GM19239 (cell line): ENCODE data around the gene EXT2.

Source experiments
- DNase-seq: peaks from one replicate; pipeline ENCODE4 v3.0.0; 2011; ENCODE audit warnings: low spot score; ENCODE audit not compliant: insufficient read length
- FAIRE-seq: peaks from 2 replicates; lab custom pipeline; 2011; peaks lifted over from hg19 to GRCh38; lab: Jason Lieb, UNC

The EXT2 gene

DNA sequence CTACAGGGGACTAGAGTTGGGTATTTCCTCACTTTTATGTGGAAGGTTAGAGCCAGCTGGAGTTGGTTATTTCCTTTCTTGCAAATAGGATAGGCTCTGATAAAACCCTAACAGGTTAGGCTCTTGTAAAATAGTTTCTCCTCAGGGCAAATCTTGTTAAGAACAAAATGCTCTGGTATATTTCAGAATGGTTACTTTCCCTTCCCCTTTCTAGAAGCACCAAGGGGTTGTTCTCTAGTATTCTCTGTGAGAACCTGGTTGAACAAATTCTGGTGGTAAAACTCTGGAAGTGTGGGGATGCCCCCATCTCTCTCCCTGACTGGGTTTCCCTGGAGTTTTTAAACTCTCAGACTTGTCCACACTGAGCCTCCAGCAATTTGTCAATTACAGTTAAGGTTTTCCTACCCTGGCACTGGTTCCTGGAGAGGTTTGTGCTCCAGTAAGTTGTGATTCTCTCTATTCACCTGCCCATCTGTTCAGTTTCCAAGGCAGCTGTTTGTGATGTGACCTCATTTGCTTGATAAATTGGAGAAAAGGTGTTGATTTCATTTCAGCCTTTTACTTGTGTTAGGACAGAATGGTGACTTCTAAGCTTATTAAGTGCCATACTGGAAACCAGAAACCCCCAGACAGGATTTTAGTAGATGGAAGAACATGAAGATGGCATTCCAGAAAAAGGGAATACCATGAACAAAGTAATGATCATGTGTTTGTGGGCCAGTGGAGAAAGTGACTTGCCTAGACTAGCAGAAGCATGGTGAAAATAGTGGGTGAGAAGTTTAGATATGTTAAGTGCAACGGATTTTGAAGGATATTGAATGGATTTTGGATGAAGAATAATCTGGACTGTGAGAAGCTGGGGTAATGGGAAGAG, 64.6 kb downstream of the EXT2 start:
- DNase-seq (no peak), FAIRE-seq (no peak)

DNA sequence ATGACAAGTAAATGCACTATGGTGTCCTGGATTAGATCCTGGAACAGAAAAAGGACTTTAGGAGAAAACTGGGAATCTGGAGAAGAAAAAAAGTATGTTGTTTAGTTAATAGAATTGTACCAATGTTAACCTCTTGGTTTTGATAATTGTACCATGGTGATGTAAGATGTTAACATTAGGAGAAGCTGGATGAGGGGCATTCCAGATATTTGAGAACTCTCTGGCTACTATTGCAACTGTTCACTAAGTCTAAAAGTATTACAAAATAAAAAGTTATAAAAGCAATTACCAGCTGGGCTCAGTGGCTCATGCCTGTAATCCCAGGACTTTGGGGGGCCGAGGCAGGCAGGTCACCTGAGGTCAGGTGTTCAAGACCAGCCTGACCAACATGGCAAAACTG, 66.5 kb downstream of the EXT2 start:
- FAIRE-seq: no peak
- no peak for DNase-seq

DNA sequence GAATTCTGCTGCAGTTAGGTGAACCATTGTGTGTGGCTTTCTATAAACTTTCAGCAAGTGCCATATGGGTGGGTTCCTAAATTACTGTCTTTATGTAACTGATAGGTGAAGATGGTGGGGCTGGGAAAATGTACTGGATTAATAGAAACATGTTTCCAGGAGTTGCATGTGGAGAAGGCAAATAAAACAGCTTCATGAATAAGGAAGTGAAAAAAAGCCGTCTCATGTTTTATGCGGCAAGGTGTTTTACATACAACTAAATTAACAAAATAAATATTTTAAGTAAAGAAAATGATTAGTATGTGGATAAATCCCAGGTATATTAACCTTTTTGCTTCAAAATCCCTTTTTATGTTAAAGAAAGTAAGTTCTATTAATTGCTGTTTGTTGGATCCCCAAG, 67.2 kb downstream of the EXT2 start:
- FAIRE-seq: no peak

DNA sequence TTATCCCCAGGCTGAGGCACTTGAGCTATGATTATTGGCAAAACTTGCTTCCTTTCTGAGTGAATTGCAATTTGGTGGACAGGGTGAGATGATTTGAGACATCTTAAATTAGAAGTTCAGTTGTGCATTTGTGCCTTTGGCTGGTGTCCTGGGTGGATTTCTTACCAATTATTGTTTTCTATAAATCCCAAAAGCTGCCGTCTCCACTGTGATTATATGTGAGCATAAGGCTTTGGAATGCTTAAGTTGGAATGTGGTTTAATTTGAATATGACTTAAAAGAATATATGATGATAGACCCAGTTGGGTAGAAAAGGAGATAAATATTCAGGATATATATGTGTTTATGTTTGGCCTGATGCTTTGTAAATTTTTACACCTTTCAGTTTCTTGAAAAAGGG, 70.0 kb downstream of the EXT2 start:
- no peak for FAIRE-seq
- no peak for DNase-seq

More for the DNA sequence above, 67.2 kb downstream of the EXT2 start:
- no peak for DNase-seq

DNA sequence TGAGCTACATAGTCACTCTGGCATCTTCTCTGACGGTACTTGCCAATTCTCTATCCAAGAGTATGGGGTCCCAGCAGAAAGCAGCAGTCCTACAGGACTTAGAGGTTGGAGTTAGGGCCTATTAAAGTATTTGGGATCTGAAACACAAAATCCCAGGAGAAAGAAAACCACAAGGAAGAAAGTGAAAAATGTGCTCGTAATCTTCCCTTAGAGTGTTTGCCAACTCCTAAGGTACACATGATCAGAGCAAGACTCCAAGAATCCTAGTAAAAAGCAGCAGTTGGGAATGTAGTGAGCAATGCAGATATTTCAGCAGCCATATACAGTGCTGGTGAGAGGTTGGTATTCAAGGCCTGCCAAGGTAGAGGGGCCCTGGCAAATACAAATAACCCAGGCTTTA, 71.6 kb downstream of the EXT2 start:
- FAIRE-seq (no peak), DNase-seq (no peak)

DNA sequence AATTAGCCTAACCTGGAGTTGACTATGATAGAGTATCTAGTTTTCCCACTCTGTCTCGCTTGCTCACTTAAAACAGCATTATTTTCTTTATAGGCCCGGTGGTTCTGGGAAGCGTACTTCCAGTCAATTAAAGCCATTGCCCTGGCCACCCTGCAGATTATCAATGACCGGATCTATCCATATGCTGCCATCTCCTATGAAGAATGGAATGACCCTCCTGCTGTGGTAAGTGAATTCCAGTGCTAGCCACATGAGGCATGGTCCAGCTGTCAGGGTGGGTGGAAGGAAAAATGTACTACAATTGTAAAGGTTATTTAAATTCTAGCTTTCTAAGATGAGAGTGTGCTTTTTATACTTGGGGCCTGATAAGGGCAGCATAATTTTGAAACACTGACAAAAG, 76.0 kb downstream of the EXT2 start:
- no peak for DNase-seq
- FAIRE-seq: no peak

DNA sequence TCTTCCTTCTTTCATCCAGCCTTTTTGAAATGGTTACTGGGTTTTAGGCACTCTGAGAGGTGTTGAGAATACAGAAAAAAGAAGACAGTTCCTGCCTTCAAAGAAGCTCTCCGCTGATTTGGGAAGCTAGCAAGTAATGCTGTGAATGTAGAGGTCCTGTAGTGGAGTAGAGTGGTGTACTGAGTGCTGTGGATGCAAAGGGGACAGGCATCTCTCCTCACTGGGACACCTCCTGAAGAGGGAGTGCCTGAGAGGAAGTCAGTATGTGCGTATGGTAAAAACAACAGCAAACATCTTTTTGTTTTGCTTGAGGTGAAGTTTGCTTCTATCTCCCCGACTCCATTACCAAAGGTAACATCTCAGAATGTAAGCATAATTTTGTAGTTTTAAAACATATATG, 77.5 kb downstream of the EXT2 start:
- FAIRE-seq (no peak), DNase-seq (no peak)

DNA sequence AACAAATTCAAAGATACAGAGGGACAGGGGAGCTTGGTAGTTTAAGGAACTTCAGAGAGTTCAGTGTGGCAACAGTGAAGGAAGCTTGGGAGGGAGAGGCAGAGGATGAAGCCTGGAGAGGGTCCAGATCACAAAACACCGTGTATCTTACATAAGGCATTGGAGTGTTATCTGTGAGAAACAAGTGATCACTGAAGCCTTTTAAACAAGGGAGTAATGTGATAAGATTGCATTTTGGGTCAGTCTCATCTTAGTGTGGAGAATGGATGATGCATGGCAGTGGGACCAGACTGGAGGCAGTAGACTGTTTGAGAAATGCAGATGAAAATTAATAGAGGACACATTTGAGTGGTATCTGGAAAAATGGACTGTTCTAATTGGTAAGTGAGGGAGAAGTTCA, 79.4 kb downstream of the EXT2 start:
- FAIRE-seq (no peak), DNase-seq (no peak)

DNA sequence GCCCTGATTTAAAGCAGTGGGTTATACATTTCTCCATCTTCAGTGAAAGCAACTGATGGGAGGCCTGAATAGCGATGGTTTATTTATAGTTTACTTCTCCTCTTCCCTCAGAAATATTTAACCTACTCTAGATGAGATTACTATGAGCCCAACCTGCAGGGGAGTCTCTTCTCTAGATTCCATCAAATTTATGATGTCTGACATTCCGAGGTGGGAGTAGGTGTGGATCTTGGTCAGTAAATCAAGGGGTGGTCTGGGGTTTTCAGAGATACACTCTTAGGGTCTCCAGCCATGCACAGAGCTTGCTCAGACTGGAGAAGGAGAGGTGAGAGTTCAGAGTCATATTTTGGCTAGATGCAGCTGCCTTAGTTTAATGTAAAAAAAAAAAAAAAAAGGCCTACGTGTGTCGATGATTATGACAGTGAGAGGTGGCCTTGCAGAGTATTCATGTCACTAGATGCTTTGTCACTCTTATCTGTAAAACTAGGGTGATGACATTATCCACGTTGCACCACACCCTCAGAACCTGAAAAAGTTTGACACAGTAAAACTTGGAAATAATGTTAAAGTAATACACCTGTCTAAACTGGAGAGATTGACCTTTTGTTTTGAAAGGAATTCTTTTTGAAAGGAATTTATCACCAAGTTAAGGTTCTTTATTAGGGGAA, 81.2 kb downstream of the EXT2 start:
- DNase-seq: no peak
- FAIRE-seq: no peak

DNA sequence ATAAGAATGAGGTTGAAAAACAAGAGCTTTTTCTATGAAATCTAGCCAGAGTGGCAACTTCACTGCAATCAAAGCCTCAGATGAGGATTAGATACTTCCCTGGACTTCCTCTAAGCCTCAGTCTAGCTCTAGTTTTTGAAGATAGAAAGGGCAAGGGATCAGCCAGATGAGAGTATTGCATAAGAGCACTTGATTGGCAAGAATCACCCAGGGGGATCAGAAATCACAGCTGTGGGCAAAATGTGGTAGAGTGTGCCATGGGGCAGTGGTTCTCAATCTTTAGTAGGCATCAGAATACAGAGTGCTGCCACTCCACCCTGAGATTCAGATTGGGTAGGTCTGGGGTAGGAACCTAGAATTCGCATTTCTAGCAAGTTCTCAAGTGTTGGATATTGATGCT, 82.4 kb downstream of the EXT2 start:
- DNase-seq (no peak), FAIRE-seq (no peak)

DNA sequence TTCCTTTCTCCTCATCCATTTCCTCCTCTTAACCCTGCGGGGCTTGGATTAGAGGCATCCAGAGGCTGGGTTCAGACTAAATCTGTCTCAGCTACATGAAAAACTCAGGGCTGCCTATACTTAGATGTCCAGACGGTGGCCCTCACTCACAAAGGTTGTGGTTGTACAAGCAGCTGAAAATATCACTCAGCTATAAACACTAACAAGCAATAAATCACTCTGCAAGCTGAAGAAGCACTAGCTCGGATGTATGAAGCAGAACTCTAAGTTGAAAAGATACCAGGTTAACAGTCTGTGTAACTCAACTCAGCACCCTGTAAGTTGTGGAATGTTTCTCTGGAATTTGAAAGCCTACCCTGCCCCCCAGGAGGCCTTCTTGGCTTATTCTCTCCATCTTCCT, 82.9 kb downstream of the EXT2 start:
- DNase-seq (no peak), FAIRE-seq (no peak)

DNA sequence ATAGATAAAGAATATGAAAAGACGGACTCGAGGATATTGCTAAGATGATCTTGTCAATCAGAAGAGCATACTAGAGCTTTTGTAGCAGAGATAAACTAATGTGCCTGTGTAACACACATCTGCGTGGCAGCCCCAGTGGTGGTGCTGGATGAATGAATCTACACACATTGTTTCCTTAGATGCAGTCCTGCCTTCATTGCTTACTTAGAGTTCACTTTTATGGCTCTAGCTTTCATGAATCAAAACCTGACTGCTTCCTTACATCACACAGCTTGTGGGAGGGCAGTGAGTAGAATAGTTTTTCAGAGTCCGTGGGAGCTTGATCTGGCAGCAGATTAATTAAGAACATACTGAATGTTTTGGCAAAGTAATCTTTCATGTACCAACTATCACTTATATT, 83.7 kb downstream of the EXT2 start:
- FAIRE-seq (no peak), DNase-seq (no peak)

DNA sequence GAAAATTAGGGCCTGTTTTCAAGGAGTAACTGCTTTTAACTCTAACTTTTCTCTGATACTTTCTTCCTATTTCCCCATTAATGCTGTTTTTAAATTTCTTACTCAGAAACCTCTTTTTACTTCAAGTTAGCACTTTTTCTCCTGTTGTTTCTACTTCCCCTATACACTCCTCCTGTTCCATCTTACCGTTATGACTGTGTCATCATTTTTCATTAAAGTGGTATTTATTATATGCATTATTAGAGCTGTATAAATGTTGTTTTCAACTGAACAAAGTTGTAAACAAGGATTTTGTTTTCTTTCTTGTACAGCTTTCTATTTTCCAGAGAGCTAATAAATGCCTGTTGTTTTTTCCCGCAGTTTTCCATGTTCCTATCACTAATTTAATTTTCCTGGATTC, 84.6 kb downstream of the EXT2 start:
- FAIRE-seq (no peak), DNase-seq (no peak)

DNA sequence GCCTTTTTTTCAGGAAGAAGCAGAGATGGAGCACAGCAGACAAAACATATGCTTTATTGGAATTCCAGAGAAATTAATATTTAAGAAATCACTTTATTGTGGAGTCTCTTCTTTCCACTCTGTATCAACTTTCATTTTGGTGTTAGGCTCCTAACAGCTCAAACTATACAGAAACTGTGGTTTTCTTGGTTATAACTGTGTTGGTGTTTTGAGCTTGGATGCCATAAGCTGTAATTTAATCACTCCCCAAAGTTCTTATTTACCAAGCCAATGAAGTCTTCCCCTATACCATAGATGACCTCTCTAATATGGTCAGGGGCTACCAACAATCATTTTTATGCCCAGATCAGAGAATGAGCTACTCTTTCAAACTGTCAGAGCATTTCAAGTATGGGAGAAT, 90.0 kb downstream of the EXT2 start:
- FAIRE-seq (no peak), DNase-seq (no peak)

DNA sequence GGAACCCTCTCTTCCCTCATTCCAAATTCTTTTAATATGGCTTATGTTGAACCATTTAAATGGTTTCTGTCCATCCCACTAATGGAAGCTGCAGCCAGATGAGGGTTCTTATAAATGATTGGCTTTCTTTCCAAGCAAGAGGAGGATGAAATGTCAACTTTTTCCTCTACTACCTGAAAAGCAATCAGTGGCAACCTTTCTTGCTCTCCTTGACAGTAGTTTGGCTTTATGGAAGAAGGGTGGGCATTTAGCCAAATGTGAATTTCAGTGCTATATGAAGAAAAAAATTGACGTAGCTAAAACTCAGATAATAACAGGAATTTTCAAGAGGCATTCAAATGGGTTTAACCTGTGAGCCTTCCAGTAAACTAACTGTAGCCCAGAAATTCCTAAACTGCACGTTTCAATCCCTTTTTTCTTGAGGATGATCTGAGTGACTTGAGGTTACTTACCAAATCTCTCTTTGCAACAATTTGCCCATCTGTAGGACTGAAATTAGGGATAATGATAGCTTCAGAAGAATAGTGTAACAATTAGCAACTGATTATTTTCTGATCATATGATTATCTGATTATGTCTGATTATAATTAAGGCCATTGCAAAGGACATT, 90.9 kb downstream of the EXT2 start:
- no peak for FAIRE-seq
- no peak for DNase-seq

DNA sequence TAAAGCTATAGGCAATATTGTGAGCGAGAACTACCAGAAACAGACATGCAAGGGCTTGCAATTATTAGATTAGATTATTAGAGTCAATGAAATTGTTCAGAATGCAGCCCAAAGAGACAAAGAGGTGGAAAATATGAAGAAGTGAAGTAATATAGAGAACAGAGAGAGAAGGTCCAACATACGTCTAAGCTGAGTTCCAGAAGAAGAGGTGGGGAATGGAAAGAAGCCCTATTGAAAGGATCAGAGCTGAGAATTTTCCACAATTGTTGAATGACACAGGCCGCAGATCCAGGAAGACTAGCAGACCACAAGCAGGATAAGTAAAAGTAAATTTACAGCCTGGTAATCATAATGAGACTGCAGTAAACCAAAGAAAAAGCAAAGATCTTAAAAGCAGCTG, 93.2 kb downstream of the EXT2 start:
- FAIRE-seq: no peak
- no peak for DNase-seq

DNA sequence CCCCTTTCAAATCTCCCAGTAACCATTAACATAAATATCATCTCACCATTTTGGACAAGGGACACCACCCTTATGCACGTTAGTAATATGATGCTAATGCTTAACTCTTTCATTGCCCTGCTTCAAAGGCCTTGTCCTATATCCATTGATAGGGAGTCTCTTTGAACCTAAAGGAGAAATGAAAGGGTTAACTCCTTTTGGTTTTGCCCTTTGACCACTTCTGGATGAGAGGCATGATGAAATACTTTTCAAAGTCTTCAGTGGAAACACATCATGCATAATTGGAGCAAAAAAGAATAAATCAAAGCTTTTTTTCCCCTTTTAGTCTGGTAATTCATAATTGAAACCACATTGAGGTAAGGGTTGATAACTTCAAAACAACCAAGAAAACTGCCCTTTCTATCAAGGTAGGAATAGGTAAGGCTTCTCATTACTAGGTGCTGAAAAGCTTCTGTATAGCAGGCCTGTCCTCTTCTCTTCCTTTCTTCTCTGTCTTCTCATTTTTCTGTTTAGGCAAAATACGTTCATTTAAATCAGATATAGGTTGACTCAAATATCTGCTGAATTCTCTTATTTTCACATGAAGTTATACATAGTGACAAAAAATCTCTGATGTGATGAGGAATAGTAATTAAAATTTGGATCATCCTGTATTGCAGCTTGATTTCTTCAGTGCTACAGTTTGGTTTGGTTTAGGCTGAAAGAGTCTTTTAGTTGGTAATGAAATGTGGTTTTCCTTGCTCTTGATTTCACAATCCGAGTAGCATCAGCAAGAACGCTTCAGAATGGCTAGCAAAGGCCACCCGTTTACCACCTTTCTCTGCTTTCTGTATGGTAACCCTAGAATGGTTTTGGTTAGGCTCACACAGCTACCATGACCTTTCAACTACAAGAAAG, 94.8 kb downstream of the EXT2 start:
- FAIRE-seq (no peak), DNase-seq (no peak)

DNA sequence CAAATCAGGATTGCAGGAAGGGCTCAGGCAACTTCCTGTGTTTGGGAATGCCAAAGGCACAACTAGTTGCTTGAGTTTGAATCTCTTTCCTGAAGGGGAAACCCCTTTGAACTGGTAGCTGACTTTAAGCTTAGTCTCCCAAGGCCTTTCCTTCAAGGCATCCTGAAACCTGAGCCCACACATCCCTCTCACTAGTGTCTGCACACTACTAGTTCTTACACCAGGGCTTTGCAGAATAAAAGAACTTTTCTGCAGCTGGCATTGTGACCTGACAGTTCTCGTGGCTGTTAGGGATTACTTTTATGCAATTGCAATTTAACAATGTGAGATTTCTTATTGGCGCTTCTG, 95.4 kb downstream of the EXT2 start:
- no peak for FAIRE-seq
- DNase-seq: no peak

DNA sequence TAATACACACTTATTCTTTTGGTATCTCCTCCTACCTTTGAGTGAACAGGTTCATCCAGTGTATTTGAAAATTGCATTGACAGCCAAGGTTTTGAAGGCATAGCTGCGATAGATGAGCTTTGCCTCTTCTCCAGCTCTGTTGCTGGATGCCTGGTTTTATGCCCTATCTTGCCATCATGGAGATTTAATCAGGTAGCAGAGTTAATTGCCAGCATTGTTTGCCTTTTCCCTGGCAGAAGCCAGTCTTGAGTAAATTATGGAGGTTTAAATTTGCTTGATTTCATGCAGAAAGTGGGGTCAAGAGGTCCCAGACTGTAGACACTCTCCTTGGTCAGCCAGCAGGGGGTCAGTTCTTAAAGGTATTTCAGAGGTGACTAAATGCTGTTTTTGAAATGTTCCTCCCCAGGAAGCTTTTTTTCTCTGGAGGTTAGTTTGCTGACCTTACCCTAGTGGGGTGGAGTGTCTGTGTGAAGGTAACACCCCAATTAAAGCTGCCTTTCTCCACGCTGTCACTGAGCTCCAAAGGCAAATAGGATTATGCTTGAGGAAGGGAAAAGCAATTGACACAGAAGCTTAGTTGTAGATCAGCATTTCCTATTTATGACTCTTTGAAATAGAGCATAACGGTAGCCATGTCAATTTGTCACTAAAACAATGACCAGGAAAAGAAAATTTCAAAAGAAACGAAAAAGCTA, 96.0 kb downstream of the EXT2 start:
- DNase-seq: no peak
- no peak for FAIRE-seq

DNA sequence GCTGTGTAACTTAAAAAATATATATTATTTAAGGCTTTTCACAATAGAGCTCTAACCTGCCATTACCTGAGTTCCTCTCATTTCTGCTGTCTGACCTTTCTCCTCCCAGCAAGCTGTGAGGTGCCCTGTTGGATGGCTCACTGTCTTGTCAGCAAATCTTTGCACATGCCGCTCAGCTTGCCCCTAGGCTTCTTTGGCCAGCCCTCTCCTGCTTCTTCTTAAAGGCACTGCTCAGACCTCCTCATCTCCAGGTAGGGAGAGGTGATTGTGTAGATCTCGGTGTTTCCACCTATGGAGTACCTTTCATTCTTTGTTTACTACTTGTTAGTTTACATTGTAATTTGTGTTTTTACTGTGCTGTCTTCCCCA, 96.5 kb downstream of the EXT2 start:
- DNase-seq (no peak), FAIRE-seq (no peak)
